A673 (cell line): ENCODE data around the gene ATG9B. TPM values are rescaled to one million over a fixed set of nuclear protein-coding genes. Genes with fewer than 3 reads are reported as not detected.

Experiments used
- BruUV-seq: library from RNA; stranded (reverse); fragments of 400-500 nt; replicated peaks from 2 replicates; lab custom pipeline; 2021; lab: Mats Ljungman, UMichigan
- CTCF ChIA-PET: fragments of 300-600 bp; sonication (Branson Sonifier 250); formaldehyde crosslinking; loops from one replicate; lab custom pipeline; 2022; ENCODE audit warnings: antibody characterized with exemption; lab: Charles Lee
- POLR2A ChIA-PET: fragments of 300-600 bp; sonication (Branson Sonifier 250); formaldehyde crosslinking; loops from one replicate; lab custom pipeline; 2022; ENCODE audit warnings: antibody characterized with exemption; ENCODE audit not compliant: low non-redundant PET; lab: Charles Lee
- DNase-seq: peaks from one replicate; pipeline ENCODE4 v3.0.0-alpha.2; 2015; ENCODE audit warnings: low spot score
- H3K27ac ChIP-seq: fragments of 200-600 bp; sonication (generic); 2 replicates; pipeline ENCODE4 v1.5.1; 2016; ENCODE audit warnings: mixed run types, low read depth, mild to moderate bottlenecking, mixed read lengths, antibody characterized with exemption, low read length; ENCODE audit not compliant: poor library complexity, severe bottlenecking
- H3K27me3 ChIP-seq: fragments of 200-600 bp; sonication (generic); replicated peaks from 2 replicates; pipeline ENCODE4 v1.6.1; 2017; ENCODE audit warnings: mixed run types, low read depth, mild to moderate bottlenecking, mixed read lengths, antibody characterized with exemption, low read length; ENCODE audit not compliant: insufficient read depth, poor library complexity
- H3K36me3 ChIP-seq: fragments of 200-600 bp; sonication (generic); 2 replicates; pipeline ENCODE4 v1.6.1; 2016; ENCODE audit warnings: mixed run types, mild to moderate bottlenecking, mixed read lengths, antibody characterized with exemption, low read length; ENCODE audit not compliant: insufficient read depth, poor library complexity, severe bottlenecking
- H3K4me1 ChIP-seq: fragments of 200-600 bp; sonication (generic); 2 replicates; pipeline ENCODE4 v1.6.1; 2017; ENCODE audit warnings: mixed run types, mild to moderate bottlenecking, mixed read lengths, antibody characterized with exemption, low read length; ENCODE audit not compliant: insufficient read depth, poor library complexity, severe bottlenecking
- H3K4me3 ChIP-seq: fragments of 200-600 bp; sonication (generic); 2 replicates; pipeline ENCODE4 v1.5.1; 2016; ENCODE audit warnings: low read depth, mixed run types, mild to moderate bottlenecking, mixed read lengths, low read length; ENCODE audit not compliant: poor library complexity, severe bottlenecking
- H3K9me3 ChIP-seq: fragments of 200-600 bp; sonication (generic); 2 replicates; pipeline ENCODE4 v1.6.1; 2016; ENCODE audit warnings: mixed run types, low read depth, mild to moderate bottlenecking, mixed read lengths, antibody characterized with exemption, low read length; ENCODE audit not compliant: poor library complexity, severe bottlenecking
- EZH2 ChIP-seq: fragments of 200-600 bp; sonication (generic); IDR thresholded peaks from 2 replicates; pipeline ENCODE4 v1.6.1; 2017; ENCODE audit warnings: borderline replicate concordance, low read depth, mild to moderate bottlenecking, mixed read lengths, antibody characterized with exemption, low read length; ENCODE audit not compliant: poor library complexity, severe bottlenecking
- intact Hi-C: fragments of 100-400 bp; cut with micrococcal nuclease; formaldehyde crosslinking; loops from one replicate; pipeline ENCODE4 v1.10.0; 2022; ENCODE audit not compliant: unreplicated experiment
- total RNA-seq: library from RNA; stranded (reverse); gene quantifications from 2 replicates; pipeline ENCODE4 v1.2.3, GENCODE V29; 2021
- TF ChIP-seq, protein P1 (sequence below): fragments of 300-800, 200-600 bp; sonication (generic); conservative IDR thresholded peaks from 2 replicates; pipeline ENCODE4 v1.5.1; 2017; ENCODE audit warnings: low read depth, mild to moderate bottlenecking, antibody characterized with exemption, low read length, moderate library complexity, mixed read lengths

Gene ATG9B
- total RNA-seq, 1 experiment from 2014 or later: 1.9 TPM

DNA sequence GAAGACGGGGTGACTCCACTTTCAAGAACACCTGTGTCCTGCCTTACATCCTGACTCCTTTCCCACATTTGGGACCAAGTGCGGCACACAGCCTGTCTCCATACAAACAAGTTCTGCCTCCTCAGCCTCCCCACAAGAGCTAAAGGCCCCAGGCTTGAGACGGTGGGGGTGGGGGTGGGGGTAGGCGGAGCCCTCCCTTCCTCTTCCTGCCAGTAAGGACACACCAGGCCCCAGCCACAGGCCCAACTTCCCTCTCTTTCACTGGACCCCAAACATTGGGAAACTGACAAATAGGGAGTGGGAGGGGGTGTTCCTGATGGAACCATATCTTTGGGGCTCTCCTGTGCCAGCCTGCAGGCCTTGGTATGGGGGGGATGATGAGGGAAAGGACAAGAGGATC lies 28.8 kb upstream of the ATG9B start:
- ChIA-PET POLR2A (no interaction called here), CTCF (no interaction called here)
- Histone ChIP-seq H3K27me3 (no peaks in the 10 kb centered on the region), H3K9me3 (no peaks in the 10 kb centered on the region), H3K27ac (no peak overlapping the region), H3K36me3 (no peaks in the 10 kb centered on the region), H3K4me3 (no peak overlapping the region), H3K4me1 (peaks cover 7% of the 10 kb centered on the region)
- BruUV-seq: no TSS peak
- TF ChIP-seq, protein P1, sequence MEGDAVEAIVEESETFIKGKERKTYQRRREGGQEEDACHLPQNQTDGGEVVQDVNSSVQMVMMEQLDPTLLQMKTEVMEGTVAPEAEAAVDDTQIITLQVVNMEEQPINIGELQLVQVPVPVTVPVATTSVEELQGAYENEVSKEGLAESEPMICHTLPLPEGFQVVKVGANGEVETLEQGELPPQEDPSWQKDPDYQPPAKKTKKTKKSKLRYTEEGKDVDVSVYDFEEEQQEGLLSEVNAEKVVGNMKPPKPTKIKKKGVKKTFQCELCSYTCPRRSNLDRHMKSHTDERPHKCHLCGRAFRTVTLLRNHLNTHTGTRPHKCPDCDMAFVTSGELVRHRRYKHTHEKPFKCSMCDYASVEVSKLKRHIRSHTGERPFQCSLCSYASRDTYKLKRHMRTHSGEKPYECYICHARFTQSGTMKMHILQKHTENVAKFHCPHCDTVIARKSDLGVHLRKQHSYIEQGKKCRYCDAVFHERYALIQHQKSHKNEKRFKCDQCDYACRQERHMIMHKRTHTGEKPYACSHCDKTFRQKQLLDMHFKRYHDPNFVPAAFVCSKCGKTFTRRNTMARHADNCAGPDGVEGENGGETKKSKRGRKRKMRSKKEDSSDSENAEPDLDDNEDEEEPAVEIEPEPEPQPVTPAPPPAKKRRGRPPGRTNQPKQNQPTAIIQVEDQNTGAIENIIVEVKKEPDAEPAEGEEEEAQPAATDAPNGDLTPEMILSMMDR: no peak
- TF ChIP-seq EZH2: no peak
- no peak for DNase-seq
- intact Hi-C loops: no loop called here

DNA sequence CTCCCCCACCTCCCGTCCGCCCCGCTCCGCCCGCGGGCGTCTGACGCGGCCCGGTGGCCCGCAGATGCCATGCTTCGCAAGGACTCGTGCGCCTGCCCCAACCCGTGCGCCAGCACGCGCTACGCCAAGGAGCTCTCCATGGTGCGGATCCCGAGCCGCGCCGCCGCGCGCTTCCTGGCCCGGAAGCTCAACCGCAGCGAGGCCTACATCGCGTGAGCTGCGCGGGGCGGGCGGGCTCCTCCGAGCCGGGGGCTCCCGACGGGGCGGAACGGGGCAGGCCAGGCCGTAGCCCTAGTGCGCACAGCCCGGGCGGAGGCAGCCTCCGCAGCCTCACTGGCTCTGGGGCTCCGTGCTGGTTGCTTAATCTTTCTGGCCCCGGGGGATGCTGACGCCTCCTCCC lies 26.8 kb upstream of the ATG9B start:
- DNase-seq: peak; percentile 78
- no peaks in the 10 kb centered on the region for H3K4me1 ChIP-seq
- CTCF ChIA-PET: interaction anchor here (0.7 kb wide), 1 partner anchor 176 kb away, joined by 3 read pairs; the partner anchor contains the start of gene ABCF2
- TF ChIP-seq EZH2: no peak
- TF ChIP-seq, protein P1: no peak
- H3K9me3 ChIP-seq: no peaks in the 10 kb centered on the region
- H3K27ac ChIP-seq: no peak overlapping the region
- intact Hi-C loops: no loop called here
- BruUV-seq: no TSS peak
- H3K36me3 ChIP-seq: no peaks in the 10 kb centered on the region
- H3K27me3 ChIP-seq: no peaks in the 10 kb centered on the region
- H3K4me3 ChIP-seq: peak overlapping the region; percentile 27
- POLR2A ChIA-PET: no interaction called here

DNA sequence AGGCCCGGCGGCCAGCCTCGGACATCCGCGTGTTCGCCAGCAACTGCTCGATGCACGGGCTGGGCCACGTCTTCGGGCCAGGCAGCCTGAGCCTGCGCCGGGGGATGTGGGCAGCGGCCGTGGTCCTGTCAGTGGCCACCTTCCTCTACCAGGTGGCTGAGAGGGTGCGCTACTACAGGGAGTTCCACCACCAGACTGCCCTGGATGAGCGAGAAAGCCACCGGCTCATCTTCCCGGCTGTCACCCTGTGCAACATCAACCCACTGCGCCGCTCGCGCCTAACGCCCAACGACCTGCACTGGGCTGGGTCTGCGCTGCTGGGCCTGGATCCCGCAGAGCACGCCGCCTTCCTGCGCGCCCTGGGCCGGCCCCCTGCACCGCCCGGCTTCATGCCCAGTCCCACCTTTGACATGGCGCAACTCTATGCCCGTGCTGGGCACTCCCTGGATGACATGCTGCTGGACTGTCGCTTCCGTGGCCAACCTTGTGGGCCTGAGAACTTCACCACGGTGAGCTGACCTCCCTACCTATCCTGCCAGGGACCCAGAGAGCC lies 24.7 kb upstream of the ATG9B start:
- ChIA-PET POLR2A (no interaction called here), CTCF (no interaction called here)
- BruUV-seq: no TSS peak
- intact Hi-C loops: no loop called here
- Histone ChIP-seq H3K36me3 (no peaks in the 10 kb centered on the region), H3K27ac (no peak overlapping the region), H3K9me3 (no peaks in the 10 kb centered on the region), H3K4me1 (no peaks in the 10 kb centered on the region), H3K27me3 (no peaks in the 10 kb centered on the region), H3K4me3 (no peak overlapping the region)
- TF ChIP-seq, protein P1: no peak
- TF ChIP-seq EZH2: no peak
- no peak for DNase-seq
